CD4-positive, CD25-positive, alpha-beta regulatory T cell (primary cell): ENCODE data around the gene ABCD1. TPM values are rescaled to one million over a fixed set of nuclear protein-coding genes. Genes with fewer than 3 reads are reported as not detected.
"Not testable (repeated sequence)": the region's sequence is repeated elsewhere in the genome, so short reads cannot be mapped to it uniquely, and the experiment has no call there.

Experiments used
- ATAC-seq, 2 donors: fragments of 150-1000 bp; cut with Tn5 transposase; one replicate each; pipeline ENCODE4 v1.10.0; 2021; ENCODE audit warnings: low read depth in 2 of 2, moderate number of reproducible peaks in 2 of 2, moderate library complexity in 1 of 2
- DNase-seq, 3 donors: peaks; one replicate each; pipeline versions ENCODE4 v3.0.0 to v3.0.0-alpha.2; 2012 to 2022; ENCODE audit warnings: mixed read lengths in 1 of 3
- H3K27ac ChIP-seq: one replicate; pipeline ENCODE4 v1.7.0; 2013; ENCODE audit warnings: mild to moderate bottlenecking, low read length; ENCODE audit not compliant: insufficient read depth, poor library complexity, severe bottlenecking
- H3K27me3 ChIP-seq: one replicate; pipeline ENCODE4 v1.7.0; 2013; ENCODE audit warnings: low read length; ENCODE audit not compliant: control insufficient read depth, insufficient read depth
- H3K36me3 ChIP-seq: one replicate; pipeline ENCODE4 v1.7.0; 2013; ENCODE audit warnings: mild to moderate bottlenecking, low read length, moderate library complexity; ENCODE audit not compliant: control insufficient read depth, insufficient read depth
- H3K4me1 ChIP-seq: 2 replicates; pipeline ENCODE4 v1.7.0; 2013; ENCODE audit warnings: mild to moderate bottlenecking, low read length; ENCODE audit not compliant: insufficient read depth, control insufficient read depth, poor library complexity, severe bottlenecking
- H3K4me3 ChIP-seq: one replicate; pipeline ENCODE4 v1.7.0; 2013; ENCODE audit warnings: low read depth, mild to moderate bottlenecking, low read length, moderate library complexity
- H3K9me3 ChIP-seq, 2 experiments: 1 replicate in 1 of 2; 2 replicates in 1 of 2; pipeline ENCODE4 v1.7.0; 2013; ENCODE audit warnings: low read length in 2 of 2, mild to moderate bottlenecking in 1 of 2, moderate library complexity in 1 of 2; ENCODE audit not compliant: control insufficient read depth in 2 of 2
- H3K27ac Mint-ChIP-seq, 3 donors: one replicate each; pipeline ENCODE4 v1.8.0; 2020 to 2022; ENCODE audit warnings: mild to moderate bottlenecking in 3 of 3, mixed read lengths in 3 of 3, moderate library complexity in 2 of 3
- H3K27me3 Mint-ChIP-seq: one replicate; pipeline ENCODE4 v1.8.0; 2022; ENCODE audit warnings: mild to moderate bottlenecking, mixed read lengths
- H3K36me3 Mint-ChIP-seq: one replicate; pipeline ENCODE4 v1.8.0; 2020; ENCODE audit warnings: mixed read lengths
- H3K4me1 Mint-ChIP-seq, 4 donors: one replicate each; pipeline ENCODE4 v1.8.0; 2020 to 2022; ENCODE audit warnings: mixed read lengths in 4 of 4, mild to moderate bottlenecking in 1 of 4
- H3K4me3 Mint-ChIP-seq, 4 donors: one replicate each; pipeline ENCODE4 v1.8.0; 2020 to 2022; ENCODE audit warnings: mild to moderate bottlenecking in 4 of 4, mixed read lengths in 4 of 4, moderate library complexity in 3 of 4
- H3K9me3 Mint-ChIP-seq, 7 donors: one replicate each; pipeline ENCODE4 v1.8.0; 2020 to 2022; ENCODE audit warnings: mixed read lengths in 7 of 7, mild to moderate bottlenecking in 3 of 7, moderate library complexity in 2 of 7
- polyA plus RNA-seq, 4 donors: library from polyadenylated mRNA; unstranded; fragments of 300-500 nt; fragmentation: Illumina TruSeq; gene quantifications; one replicate each; pipeline ENCODE4 v1.2.3, GENCODE V29; 2021
- total RNA-seq: library from RNA; stranded (reverse); gene quantifications from one replicate; pipeline ENCODE4 v1.2.3, GENCODE V29; 2022

The ABCD1 gene
- total and polyA plus RNA-seq, 5 donors from 2014 or later = 1.1 to 7.5 (median 1.7) TPM

DNA sequence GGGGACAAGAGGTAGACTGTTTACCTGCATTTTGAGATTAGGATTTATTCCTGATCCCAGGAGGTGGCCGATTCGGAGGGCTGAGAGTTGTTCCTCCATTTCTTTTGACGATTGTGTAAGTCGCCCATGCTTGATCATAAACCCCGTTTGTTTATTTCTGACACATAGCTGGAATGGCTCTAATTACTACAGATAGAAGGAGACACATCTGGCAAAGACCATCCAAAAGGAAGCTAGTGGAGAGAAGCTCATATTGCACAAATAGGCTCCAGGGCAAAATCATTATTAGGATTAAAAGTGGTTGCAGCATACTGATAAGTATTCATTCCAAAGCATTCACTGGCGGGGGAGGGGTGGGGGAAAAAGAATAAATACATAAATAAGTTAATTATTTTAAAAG lies 22.3 kb downstream of the ABCD1 start:
- H3K4me1 ChIP-seq, H3K27me3 ChIP-seq, H3K27ac Mint-ChIP-seq, H3K36me3 Mint-ChIP-seq, H3K4me1 Mint-ChIP-seq, H3K9me3 ChIP-seq, ATAC-seq, H3K36me3 ChIP-seq, H3K27ac ChIP-seq, DNase-seq, H3K27me3 Mint-ChIP-seq, H3K4me3 ChIP-seq, H3K4me3 Mint-ChIP-seq, H3K9me3 Mint-ChIP-seq: not testable (repeated sequence)

DNA sequence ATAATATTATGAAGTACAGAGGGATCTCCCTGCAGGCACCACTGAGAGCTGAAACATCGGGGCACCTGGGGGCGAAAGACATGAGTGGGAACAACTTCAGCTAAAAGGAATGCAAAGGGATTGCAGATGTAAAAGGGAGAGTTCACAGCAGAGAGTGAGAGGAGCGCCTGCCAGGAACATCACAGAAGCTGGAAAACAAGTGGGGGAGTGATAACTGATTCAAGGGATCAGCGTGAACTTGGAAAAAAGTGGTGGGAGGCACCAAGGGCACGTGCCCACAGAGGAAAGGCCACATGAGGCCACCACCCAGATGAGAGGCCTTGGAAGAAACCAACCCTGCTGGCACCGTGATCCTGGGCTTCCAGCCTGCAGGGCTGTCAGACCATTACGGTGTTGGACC lies 24.4 kb downstream of the ABCD1 start:
- H3K9me3 ChIP-seq, H3K36me3 Mint-ChIP-seq, H3K4me1 Mint-ChIP-seq, H3K4me3 ChIP-seq, H3K36me3 ChIP-seq, H3K27ac ChIP-seq, H3K9me3 Mint-ChIP-seq, H3K27me3 ChIP-seq, H3K4me1 ChIP-seq, H3K4me3 Mint-ChIP-seq, DNase-seq, H3K27ac Mint-ChIP-seq, ATAC-seq: not testable (repeated sequence)
- peaks cover 10% of the 10 kb centered on the region for H3K27me3 Mint-ChIP-seq

DNA sequence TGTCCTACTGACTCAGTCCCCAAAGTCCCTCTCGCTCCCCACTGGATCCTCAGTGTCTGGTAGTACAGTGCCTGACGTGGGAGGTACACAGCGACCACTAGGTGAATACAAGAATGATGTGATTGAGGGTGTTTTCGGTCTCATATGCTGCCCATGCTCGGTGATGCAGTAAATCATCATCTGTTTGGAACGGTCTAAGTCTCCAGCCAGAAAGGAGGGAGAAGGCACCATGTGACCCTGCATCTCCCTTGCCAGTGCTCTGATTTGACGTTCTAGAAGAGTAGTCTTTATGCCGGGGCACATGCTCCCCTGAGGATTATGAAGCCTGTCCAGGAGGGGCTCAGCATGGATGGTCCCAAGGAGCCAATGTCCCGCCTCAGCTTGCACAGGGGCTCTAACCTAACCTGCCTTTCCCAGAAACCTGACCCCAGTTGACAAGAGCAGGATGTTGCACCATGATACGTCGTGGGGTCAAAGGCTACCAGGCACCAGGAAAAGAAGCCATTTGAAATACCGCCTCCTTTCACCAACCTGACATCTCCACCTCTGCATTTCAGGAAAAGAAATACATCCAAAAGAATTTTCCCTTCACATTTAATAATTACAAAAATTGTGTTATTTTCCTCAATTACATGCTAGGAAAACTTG lies 25.6 kb downstream of the ABCD1 start:
- H3K9me3 ChIP-seq = no peaks in the 10 kb centered on the region
- H3K36me3 ChIP-seq = no peaks in the 10 kb centered on the region
- H3K27ac Mint-ChIP-seq = no peak overlapping the region
- H3K27me3 ChIP-seq = no peaks in the 10 kb centered on the region
- no peak overlapping the region for H3K4me3 ChIP-seq
- no peaks in the 10 kb centered on the region for H3K4me1 ChIP-seq
- no peak for DNase-seq
- no peak overlapping the region for H3K4me3 Mint-ChIP-seq
- H3K27me3 Mint-ChIP-seq = peaks cover 10% of the 10 kb centered on the region
- no peaks in the 10 kb centered on the region for H3K36me3 Mint-ChIP-seq
- ATAC-seq = no peak
- no peak overlapping the region for H3K27ac ChIP-seq
- H3K4me1 Mint-ChIP-seq = no peaks in the 10 kb centered on the region
- H3K9me3 Mint-ChIP-seq = no peaks in the 10 kb centered on the region

DNA sequence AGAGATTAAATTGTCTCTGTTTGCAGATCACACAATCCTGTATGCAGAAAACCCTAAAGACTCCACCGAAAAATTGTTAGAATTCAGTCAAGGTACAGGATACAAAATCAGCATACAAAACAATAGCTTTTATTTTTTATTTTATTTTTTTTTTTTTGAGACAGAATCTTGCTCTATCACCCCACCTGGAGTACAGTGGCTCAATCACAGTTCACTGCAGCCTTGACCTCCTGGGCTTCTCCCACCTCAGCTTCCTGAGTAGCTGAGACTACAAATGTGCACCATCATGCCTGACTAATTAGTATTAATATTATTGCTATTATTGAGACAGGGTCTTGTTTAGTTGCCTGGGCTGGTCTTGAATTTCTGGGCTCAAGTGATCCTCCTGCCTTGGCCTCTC lies 30.5 kb downstream of the ABCD1 start:
- Histone ChIP-seq H3K36me3 (no peaks in the 10 kb centered on the region), H3K9me3 (no peaks in the 10 kb centered on the region), H3K27ac (no peak overlapping the region), H3K4me3 (no peak overlapping the region), H3K27me3 (no peaks in the 10 kb centered on the region), H3K4me1 (no peaks in the 10 kb centered on the region)
- Mint-ChIP-seq H3K9me3 (peaks cover 0 to 1% (median 0%) of the 10 kb centered on the region in 7 donors), H3K4me1 (no peaks in the 10 kb centered on the region), H3K27ac (no peak overlapping the region), H3K36me3 (no peaks in the 10 kb centered on the region), H3K4me3 (no peak overlapping the region), H3K27me3 (peaks cover 5% of the 10 kb centered on the region)
- DNase-seq = no peak
- no peak for ATAC-seq

DNA sequence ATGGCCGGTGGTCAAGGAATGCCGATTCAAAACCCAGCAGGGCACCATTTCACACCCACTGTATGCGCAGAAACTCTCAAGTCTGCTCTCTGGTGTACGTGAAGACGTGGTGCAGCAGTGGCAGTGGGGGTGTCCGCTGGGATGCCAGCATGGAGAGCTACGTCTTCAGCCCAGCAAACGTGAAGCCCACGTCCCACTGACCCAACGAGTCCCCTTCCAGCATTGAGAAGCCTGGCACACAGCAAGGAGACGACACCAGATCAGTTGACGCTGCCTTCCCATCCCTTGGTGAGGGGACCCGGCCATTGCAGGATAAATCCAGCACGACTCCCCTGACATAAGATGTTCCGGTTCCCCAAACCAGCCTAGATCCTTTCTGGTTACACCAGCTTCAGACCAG lies 37.2 kb downstream of the ABCD1 start:
- Histone ChIP-seq H3K36me3 (no peaks in the 10 kb centered on the region), H3K4me1 (no peaks in the 10 kb centered on the region), H3K4me3 (no peak overlapping the region), H3K27ac (no peak overlapping the region), H3K9me3 (no peaks in the 10 kb centered on the region), H3K27me3 (no peaks in the 10 kb centered on the region)
- H3K9me3 Mint-ChIP-seq = no peaks in the 10 kb centered on the region
- H3K27me3 Mint-ChIP-seq = no peaks in the 10 kb centered on the region
- H3K4me3 Mint-ChIP-seq = no peak overlapping the region
- peaks cover 0 to 4% (median 0%) of the 10 kb centered on the region in 4 donors for H3K4me1 Mint-ChIP-seq
- H3K36me3 Mint-ChIP-seq = no peaks in the 10 kb centered on the region
- no peak overlapping the region for H3K27ac Mint-ChIP-seq
- ATAC-seq (no peak), DNase-seq (no peak)

DNA sequence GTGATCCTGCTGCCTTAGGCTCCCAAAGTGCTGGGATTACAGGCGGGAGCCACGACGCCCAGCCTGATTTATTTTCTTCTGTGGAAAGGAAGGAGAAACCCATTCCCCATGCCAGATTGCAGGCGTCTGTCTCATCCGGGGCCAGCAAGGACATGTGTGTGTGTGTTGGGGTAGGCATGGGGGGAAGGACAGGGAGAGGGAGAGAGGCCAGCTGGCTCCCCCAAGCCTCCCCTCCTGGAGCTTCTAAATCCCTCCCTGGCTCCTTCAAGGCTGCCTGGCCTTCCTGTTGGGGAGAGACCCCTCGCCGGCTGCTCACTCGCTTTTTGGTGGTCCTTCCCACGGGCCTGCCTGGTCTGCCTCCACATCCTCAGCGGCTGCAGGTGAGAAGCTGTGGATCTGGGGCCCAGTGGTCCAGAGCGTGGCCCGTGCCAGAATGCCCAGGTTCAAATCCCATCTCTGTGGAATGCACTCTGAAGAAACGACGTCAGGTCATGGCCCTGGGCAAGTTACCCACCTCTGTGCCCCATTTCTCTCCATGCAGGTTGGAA lies 38.0 kb downstream of the ABCD1 start:
- H3K27me3 Mint-ChIP-seq = no peaks in the 10 kb centered on the region
- H3K4me1 ChIP-seq = no peaks in the 10 kb centered on the region
- no peak overlapping the region for H3K4me3 ChIP-seq
- H3K27ac Mint-ChIP-seq = peak overlapping the region in 1 of 3 donors; percentile 43
- H3K4me1 Mint-ChIP-seq = peaks cover 0 to 4% (median 0%) of the 10 kb centered on the region in 4 donors
- ATAC-seq = no peak
- no peak for DNase-seq
- H3K27ac ChIP-seq = no peak overlapping the region
- H3K36me3 Mint-ChIP-seq = no peaks in the 10 kb centered on the region
- no peaks in the 10 kb centered on the region for H3K9me3 Mint-ChIP-seq
- H3K36me3 ChIP-seq = no peaks in the 10 kb centered on the region
- no peak overlapping the region for H3K4me3 Mint-ChIP-seq
- no peaks in the 10 kb centered on the region for H3K9me3 ChIP-seq
- no peaks in the 10 kb centered on the region for H3K27me3 ChIP-seq

DNA sequence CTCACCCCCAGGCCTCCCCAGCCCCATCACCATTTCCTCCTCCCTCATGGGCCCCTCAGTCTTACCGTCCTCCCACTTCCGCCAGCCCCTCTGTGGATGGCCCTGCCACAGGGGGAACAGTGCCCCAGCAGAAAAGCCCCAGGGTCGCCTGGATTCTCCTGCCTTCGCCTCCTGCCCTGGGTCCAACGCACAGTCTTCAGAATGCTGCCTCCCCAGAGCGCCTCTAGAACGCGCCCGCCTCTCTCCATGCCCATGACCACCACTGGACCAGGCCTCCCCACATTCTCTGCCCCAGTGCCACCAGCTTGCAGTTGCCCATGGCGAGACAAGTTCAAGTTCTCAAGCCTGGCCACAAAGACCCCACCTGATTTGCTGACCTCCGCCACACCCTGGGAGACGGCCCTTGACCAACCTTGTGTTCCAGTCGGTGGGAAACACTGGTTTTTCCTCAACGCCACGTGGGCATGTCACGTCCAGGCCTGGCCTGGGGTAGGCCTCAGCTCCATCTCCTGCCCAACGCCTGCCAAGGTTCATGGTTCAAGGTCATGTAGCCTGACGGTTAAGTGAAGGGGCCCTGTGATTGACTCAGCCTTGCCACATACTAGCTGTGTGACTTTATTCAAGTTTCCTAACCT lies 38.8 kb downstream of the ABCD1 start:
- Mint-ChIP-seq H3K9me3 (no peaks in the 10 kb centered on the region), H3K4me1 (peaks cover 0 to 4% (median 0%) of the 10 kb centered on the region in 4 donors), H3K27ac (no peak overlapping the region), H3K4me3 (no peak overlapping the region), H3K27me3 (no peaks in the 10 kb centered on the region), H3K36me3 (no peaks in the 10 kb centered on the region)
- Histone ChIP-seq H3K4me1 (no peaks in the 10 kb centered on the region), H3K4me3 (no peak overlapping the region), H3K36me3 (no peaks in the 10 kb centered on the region), H3K27me3 (no peaks in the 10 kb centered on the region), H3K27ac (no peak overlapping the region), H3K9me3 (no peaks in the 10 kb centered on the region)
- no peak for ATAC-seq
- no peak for DNase-seq
